GM12873 (cell line): Measurements from ENCODE around the gene KCNJ14.

ENCODE experiments used
- TF ChIP-seq, protein P1 (sequence below): IDR thresholded peaks from 2 replicates; pipeline ENCODE4 v1.5.1; 2012; ENCODE audit warnings: low read depth, mild to moderate bottlenecking, moderate library complexity, low read length, control low read depth; ENCODE audit not compliant: insufficient read depth; ENCODE audit errors: missing control alignments

KCNJ14 gene

GRCh38 chr19:48492925-48493717 lies 37.7 kb downstream of the KCNJ14 start:
- TF ChIP-seq, protein P1, sequence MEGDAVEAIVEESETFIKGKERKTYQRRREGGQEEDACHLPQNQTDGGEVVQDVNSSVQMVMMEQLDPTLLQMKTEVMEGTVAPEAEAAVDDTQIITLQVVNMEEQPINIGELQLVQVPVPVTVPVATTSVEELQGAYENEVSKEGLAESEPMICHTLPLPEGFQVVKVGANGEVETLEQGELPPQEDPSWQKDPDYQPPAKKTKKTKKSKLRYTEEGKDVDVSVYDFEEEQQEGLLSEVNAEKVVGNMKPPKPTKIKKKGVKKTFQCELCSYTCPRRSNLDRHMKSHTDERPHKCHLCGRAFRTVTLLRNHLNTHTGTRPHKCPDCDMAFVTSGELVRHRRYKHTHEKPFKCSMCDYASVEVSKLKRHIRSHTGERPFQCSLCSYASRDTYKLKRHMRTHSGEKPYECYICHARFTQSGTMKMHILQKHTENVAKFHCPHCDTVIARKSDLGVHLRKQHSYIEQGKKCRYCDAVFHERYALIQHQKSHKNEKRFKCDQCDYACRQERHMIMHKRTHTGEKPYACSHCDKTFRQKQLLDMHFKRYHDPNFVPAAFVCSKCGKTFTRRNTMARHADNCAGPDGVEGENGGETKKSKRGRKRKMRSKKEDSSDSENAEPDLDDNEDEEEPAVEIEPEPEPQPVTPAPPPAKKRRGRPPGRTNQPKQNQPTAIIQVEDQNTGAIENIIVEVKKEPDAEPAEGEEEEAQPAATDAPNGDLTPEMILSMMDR, result no peak

DNA sequence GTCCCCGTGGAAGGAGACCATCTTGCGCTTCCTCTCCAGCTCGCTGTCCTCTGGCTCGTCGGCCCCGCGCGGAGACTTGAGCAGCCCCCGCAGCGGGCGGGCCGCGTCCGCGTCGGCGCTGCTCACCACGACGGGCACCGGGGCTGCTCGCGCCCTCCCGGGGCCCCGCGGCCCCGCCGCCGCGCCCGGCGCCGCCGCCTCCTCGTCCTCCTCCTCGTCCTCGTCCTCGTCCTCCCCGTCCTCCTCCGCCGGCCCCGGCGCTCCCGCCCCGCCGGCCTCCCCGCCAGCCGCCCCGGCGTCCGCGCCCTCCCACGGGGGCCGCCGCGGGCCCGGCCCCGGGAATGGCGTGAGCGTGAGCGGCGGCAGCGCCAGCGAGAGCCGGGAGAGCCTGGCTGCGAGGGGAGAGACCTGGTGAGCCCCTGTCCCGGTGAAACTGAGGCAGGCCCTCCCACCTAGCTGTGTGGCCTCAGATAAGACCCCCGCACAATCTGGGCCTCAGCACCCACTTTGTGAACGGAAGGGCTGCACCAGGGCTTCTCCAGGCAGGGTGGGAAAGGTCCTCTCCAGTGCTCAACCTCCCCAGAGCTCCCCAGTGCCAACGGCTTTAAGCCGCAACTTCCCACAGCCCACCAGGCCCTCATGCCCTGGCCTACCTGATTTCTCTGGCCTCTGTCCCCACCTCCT lies 38.5 kb downstream of the KCNJ14 start:
- TF ChIP-seq, protein P1, result no peak

DNA sequence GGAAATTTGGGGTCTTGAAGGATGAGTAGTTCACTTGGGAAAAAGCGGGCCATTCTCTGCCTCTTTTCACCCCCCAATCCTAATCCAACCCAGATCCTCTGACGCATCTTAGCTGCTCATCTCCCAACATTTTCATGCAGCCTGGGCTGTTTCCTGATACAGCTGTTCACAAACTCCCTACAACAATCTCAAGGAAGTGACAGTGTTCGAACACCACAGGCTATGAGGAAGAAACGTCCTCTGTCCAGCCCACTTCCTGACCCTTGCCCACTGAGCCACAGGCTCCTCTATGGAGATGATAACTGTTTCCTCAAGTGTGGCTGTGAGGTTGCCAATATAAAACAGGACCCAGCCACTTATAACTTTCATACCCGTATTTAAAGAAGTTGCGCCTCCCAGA lies 40.0 kb downstream of the KCNJ14 start:
- TF ChIP-seq, protein P1, result no peak

- TF ChIP-seq, protein P1, result no peak
Observed at GRCh38 chr19:48496959-48497727, 41.8 kb downstream of the KCNJ14 start.

- TF ChIP-seq, protein P1, result no peak
Observed at GRCh38 chr19:48497728-48498594, 42.6 kb downstream of the KCNJ14 start.

DNA sequence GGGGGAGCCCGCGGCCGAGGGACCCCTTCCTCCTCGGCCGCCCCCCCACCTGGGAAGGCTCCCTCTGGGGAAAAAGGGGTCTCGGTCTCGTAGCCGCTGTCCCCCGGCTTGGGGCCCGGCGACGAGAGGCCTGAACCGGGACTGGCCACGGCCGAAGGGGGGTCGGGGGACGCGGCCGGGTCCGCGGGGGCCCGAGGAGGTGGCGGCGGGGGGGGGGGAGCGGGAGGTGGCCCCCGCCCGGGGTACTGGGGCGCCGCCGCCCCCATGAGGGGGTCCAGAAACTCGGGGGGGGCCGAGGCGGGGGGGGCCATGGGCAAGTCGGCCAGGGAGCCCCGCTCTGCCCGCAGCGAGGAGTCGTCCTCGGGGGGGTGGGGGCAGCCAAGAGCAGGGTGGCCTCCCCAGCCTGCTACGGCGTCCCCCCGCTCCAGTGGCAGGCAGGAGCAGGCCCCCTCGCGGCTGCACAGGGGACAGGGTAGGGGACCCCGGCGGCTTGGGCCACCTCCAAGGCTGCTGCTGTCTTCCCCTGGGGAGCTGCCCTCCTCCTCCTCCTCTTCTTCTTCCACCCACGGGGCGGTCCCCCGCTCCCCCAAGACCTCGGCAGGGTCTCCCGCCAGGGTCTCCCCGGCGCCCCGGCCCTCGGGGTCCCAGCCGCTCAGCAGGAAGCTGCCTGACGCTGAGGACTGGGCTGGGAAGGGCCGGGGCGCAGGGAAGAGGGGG lies 43.4 kb downstream of the KCNJ14 start:
- TF ChIP-seq, protein P1, result no peak
